HEK293 (cell line): ENCODE measurements around the gene SRSF4.

Experiments used
- KLF7 ChIP-seq: fragments of 450-650 bp; formaldehyde crosslinking; IDR thresholded peaks from 2 replicates; pipeline ENCODE4 v1.5.1; 2016; ENCODE audit warnings: missing biosample characterization, missing genetic modification characterization, borderline replicate concordance
- REST ChIP-seq: fragments of 450-650 bp; formaldehyde crosslinking; IDR thresholded peaks from 2 replicates; pipeline ENCODE4 v1.5.1; 2016; ENCODE audit warnings: missing biosample characterization, missing genetic modification characterization
- SETDB1 ChIP-seq: IDR thresholded peaks from one replicate; pipeline ENCODE4 v1.6.1; 2017; ENCODE audit warnings: mild to moderate bottlenecking, low read length, moderate library complexity, mixed read lengths; ENCODE audit not compliant: insufficient read length
- ZBTB1 ChIP-seq: fragments of 450-650 bp; formaldehyde crosslinking; IDR thresholded peaks from 2 replicates; pipeline ENCODE4 v1.5.1; 2016; ENCODE audit warnings: missing biosample characterization, missing genetic modification characterization
- ZFP41 ChIP-seq: fragments of 450-650 bp; formaldehyde crosslinking; IDR thresholded peaks from 2 replicates; pipeline ENCODE4 v1.5.1; 2016; ENCODE audit warnings: missing biosample characterization, missing genetic modification characterization, borderline replicate concordance
- ZNF16 ChIP-seq: fragments of 450-650 bp; formaldehyde crosslinking; IDR thresholded peaks from 2 replicates; pipeline ENCODE4 v1.5.1; 2016; ENCODE audit warnings: low read depth, missing biosample characterization, missing genetic modification characterization
- ZNF174 ChIP-seq: fragments of 450-650 bp; formaldehyde crosslinking; IDR thresholded peaks from 2 replicates; pipeline ENCODE4 v1.5.0; 2017; ENCODE audit warnings: missing biosample characterization, mild to moderate bottlenecking, missing genetic modification characterization
- ZNF704 ChIP-seq: fragments of 450-650 bp; formaldehyde crosslinking; IDR thresholded peaks from 2 replicates; pipeline ENCODE4 v1.5.1; 2016; ENCODE audit warnings: missing biosample characterization, missing genetic modification characterization
- ZNF76 ChIP-seq: fragments of 450-650 bp; formaldehyde crosslinking; IDR thresholded peaks from 2 replicates; pipeline ENCODE4; 2016; ENCODE audit warnings: low read depth, missing biosample characterization, missing genetic modification characterization, borderline replicate concordance
- TF ChIP-seq, protein P1 (sequence below): sonication (generic); formaldehyde crosslinking; IDR thresholded peaks from 2 replicates; pipeline ENCODE4 v1.8.1; 2022; ENCODE audit warnings: mild to moderate bottlenecking, moderate library complexity, missing genetic modification reagents
- TF ChIP-seq, protein P2 (sequence below): fragments of 450-650 bp; formaldehyde crosslinking; IDR thresholded peaks from 2 replicates; pipeline ENCODE4 v1.5.1; 2016; ENCODE audit warnings: missing biosample characterization, missing genetic modification characterization
- TF ChIP-seq, protein P3 (sequence below): fragments of 450-650 bp; formaldehyde crosslinking; IDR thresholded peaks from 2 replicates; pipeline ENCODE4 v1.5.1; 2017; ENCODE audit warnings: missing biosample characterization, missing genetic modification characterization

DNA sequence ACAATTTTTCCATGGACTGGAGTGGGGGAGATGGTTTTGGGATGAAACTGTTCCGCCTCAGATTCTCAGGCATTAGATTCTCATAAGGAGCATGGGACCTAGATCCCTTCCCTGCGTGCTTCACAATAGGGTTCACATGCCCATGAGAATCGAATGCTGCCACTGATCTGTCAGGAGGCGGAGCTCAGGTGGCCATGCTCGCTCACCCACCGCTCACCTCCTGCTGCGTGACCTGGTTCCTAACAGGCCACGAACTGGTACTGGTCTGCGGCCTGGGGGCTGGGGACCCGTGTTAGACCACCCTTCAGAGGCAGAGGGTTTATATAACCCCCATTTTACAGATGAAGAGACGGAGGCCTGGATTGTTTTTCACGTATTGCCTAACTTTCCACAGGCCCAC is 16.3 kb upstream of the SRSF4 start:
- TF ChIP-seq, protein P1, sequence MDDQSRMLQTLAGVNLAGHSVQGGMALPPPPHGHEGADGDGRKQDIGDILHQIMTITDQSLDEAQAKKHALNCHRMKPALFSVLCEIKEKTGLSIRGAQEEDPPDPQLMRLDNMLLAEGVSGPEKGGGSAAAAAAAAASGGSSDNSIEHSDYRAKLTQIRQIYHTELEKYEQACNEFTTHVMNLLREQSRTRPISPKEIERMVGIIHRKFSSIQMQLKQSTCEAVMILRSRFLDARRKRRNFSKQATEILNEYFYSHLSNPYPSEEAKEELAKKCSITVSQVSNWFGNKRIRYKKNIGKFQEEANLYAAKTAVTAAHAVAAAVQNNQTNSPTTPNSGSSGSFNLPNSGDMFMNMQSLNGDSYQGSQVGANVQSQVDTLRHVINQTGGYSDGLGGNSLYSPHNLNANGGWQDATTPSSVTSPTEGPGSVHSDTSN (CRISPR knock-in tag): no peak
- TF ChIP-seq ZBTB1: no peak
- TF ChIP-seq, protein P2, sequence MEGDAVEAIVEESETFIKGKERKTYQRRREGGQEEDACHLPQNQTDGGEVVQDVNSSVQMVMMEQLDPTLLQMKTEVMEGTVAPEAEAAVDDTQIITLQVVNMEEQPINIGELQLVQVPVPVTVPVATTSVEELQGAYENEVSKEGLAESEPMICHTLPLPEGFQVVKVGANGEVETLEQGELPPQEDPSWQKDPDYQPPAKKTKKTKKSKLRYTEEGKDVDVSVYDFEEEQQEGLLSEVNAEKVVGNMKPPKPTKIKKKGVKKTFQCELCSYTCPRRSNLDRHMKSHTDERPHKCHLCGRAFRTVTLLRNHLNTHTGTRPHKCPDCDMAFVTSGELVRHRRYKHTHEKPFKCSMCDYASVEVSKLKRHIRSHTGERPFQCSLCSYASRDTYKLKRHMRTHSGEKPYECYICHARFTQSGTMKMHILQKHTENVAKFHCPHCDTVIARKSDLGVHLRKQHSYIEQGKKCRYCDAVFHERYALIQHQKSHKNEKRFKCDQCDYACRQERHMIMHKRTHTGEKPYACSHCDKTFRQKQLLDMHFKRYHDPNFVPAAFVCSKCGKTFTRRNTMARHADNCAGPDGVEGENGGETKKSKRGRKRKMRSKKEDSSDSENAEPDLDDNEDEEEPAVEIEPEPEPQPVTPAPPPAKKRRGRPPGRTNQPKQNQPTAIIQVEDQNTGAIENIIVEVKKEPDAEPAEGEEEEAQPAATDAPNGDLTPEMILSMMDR: no peak
- no peak for TF ChIP-seq ZFP41 (tag by site-specific recombination)
- TF ChIP-seq ZNF76: no peak
- TF ChIP-seq REST (tag by site-specific recombination): no peak
- TF ChIP-seq ZNF16: no peak
- TF ChIP-seq KLF7 (tag by site-specific recombination): no peak
- TF ChIP-seq SETDB1: no peak
- TF ChIP-seq, protein P3, sequence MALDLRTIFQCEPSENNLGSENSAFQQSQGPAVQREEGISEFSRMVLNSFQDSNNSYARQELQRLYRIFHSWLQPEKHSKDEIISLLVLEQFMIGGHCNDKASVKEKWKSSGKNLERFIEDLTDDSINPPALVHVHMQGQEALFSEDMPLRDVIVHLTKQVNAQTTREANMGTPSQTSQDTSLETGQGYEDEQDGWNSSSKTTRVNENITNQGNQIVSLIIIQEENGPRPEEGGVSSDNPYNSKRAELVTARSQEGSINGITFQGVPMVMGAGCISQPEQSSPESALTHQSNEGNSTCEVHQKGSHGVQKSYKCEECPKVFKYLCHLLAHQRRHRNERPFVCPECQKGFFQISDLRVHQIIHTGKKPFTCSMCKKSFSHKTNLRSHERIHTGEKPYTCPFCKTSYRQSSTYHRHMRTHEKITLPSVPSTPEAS (tag by site-specific recombination): no peak
- no peak for TF ChIP-seq ZNF174 (tag by site-specific recombination)
- no peak for TF ChIP-seq ZNF704 (tag by site-specific recombination)
